ENCODE data around the gene IFT122.

GRCh38 chr3:129540776-129541516 is 100.9 kb downstream of the IFT122 start:
- no peak for TF ChIP-seq POLR2A (IDR thresholded peaks at IDR 0.05; ENCODE audit: low read depth, low read length)
- TF ChIP-seq SPI1 (IDR thresholded peaks at IDR 0.05; ENCODE audit: low read depth, low read length), result no peak
- TF ChIP-seq POLR2AphosphoS5 (IDR thresholded peaks at IDR 0.05; ENCODE audit: low read depth, low read length), result no peak
- TF ChIP-seq TAF1 (IDR thresholded peaks at IDR 0.05; ENCODE audit: low read depth, low read length), result no peak
- no peak for TF ChIP-seq PAX5 (IDR thresholded peaks at IDR 0.05; ENCODE audit: insufficient read depth, low read length, severe bottlenecking)
- no peak for TF ChIP-seq POU2F2 (IDR thresholded peaks at IDR 0.05; ENCODE audit: low read depth, low read length)

All from GM12891 (cell line).